ENCODE measurements around the gene SMIM41. TPM values are rescaled to one million over a fixed set of nuclear protein-coding genes. Genes with fewer than 3 reads are reported as not detected.
A peak's percentile ranks its signal among the peaks of the same experiment; 100 is the strongest.

Gene SMIM41
- total and polyA plus RNA-seq, 12 donors, result 0.19 to 0.52 (median 0.27) TPM; not detected in 8

DNA sequence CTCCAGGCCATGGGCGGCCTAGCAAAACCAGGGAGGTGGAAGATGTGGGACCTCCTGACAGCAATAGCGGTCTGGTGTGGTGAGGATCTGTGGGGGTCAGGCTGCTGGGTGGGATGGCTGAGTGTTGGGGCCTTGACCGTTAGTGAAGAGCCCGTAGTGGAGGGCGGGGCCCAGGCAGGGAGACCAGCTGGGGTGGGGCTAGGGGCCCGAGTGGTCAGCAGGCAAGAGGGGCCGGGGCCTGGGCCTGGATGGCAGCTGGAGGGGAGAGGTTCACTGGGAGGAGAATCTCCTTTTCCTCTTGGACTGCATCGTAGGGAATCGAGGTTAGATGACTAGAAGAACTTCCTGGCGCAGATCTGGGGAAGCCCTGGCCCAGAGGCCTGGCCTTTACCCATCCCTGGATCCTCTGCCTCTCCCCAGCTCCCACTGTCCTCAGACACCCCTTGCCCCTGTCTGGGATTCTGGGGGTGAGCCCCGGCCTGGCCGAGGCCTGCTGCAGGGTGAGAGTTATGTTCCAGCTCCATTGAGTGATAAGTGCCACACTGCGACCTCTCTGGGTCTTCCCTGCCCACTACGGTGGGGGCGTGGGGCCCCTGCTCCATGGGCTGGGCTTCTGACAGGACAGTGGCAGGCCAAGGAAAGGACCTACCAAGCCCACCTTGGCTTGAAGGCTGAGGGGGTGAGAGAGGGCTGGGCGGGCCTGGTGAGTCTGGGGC is 65.2 kb downstream of the SMIM41 start:
- H3K27ac ChIP-seq, result no peak overlapping the region
- H3K27me3 ChIP-seq, result no peaks in the 10 kb centered on the region
- 90% methylated on average over 16 of the region's 16 CpGs for WGBS, 2 donors
- no peaks in the 10 kb centered on the region for H3K36me3 ChIP-seq
- ATAC-seq (no peak), DNase-seq (no peak)
- H3K4me3 ChIP-seq, result no peak overlapping the region
- intact Hi-C loops (cut with DNase I), result loop anchor here in 1 of 10 donors (5.0 kb wide), 1 partner anchor 848 kb away; no protein-coding TSS in a partner anchor
- H3K9me3 ChIP-seq, result no peaks in the 10 kb centered on the region
- TF ChIP-seq, protein P1, sequence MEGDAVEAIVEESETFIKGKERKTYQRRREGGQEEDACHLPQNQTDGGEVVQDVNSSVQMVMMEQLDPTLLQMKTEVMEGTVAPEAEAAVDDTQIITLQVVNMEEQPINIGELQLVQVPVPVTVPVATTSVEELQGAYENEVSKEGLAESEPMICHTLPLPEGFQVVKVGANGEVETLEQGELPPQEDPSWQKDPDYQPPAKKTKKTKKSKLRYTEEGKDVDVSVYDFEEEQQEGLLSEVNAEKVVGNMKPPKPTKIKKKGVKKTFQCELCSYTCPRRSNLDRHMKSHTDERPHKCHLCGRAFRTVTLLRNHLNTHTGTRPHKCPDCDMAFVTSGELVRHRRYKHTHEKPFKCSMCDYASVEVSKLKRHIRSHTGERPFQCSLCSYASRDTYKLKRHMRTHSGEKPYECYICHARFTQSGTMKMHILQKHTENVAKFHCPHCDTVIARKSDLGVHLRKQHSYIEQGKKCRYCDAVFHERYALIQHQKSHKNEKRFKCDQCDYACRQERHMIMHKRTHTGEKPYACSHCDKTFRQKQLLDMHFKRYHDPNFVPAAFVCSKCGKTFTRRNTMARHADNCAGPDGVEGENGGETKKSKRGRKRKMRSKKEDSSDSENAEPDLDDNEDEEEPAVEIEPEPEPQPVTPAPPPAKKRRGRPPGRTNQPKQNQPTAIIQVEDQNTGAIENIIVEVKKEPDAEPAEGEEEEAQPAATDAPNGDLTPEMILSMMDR (IDR thresholded peaks at IDR 0.05), result no peak
- H3K4me1 ChIP-seq, result peaks cover 16 to 42% (median 28%) of the 10 kb centered on the region in 9 donors

DNA sequence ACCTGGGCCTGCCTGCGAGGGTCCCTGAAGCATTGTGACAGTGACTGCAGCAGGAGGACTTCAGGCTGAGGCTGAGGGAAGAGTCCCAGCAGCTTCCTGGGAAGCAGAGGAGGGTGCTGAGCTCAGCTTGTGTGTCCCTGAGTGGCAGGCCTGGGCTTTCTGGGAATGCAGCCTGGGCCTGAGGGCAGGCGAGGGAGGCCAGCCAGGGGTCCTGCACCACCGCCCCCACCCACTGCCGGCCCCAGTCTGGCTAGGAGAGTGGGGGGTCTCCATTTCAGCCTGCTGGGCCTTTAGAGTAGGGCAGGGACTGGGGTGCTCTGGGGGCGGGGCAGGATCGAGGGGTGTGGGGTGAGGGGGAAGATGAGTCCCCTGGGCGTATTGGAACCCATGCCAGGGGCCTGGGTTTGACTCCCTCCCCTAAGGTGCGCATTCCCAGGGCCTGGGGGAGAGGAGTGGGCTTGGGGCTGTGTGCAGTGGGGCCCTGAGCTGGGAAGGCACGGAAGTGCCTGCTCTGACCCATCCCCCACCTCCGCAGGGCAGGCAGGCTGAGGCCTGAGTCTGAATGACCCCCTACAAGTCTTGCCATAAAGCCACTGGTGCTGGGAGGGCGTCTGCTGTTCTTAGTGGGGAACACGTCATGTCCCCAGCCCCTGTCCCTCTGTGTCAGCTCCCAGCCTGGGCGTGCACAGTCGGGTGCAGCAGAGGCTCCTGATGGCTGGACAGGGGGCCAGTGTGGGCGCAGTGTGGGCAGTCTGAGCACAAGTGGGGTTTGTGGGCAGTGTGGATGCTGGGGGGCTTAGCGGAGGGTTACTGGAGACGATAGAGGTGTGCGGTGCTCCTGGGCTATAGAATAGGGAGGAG is 66.0 kb downstream of the SMIM41 start:
- Histone ChIP-seq H3K36me3 (no peaks in the 10 kb centered on the region), H3K4me1 (peaks cover 19 to 45% (median 29%) of the 10 kb centered on the region in 9 donors), H3K4me3 (no peak overlapping the region), H3K27me3 (no peaks in the 10 kb centered on the region), H3K27ac (no peak overlapping the region), H3K9me3 (no peaks in the 10 kb centered on the region)
- TF ChIP-seq, protein P1 (IDR thresholded peaks at IDR 0.05), result no peak
- DNase-seq, result no peak
- no peak for ATAC-seq
- intact Hi-C loops (cut with DNase I), result loop anchor here in 1 of 10 donors (5.0 kb wide), 1 partner anchor 847 kb away; no protein-coding TSS in a partner anchor
- WGBS, 2 donors, result 88 to 93% methylated on average over 16 to 18 of the region's 18 CpGs

DNA sequence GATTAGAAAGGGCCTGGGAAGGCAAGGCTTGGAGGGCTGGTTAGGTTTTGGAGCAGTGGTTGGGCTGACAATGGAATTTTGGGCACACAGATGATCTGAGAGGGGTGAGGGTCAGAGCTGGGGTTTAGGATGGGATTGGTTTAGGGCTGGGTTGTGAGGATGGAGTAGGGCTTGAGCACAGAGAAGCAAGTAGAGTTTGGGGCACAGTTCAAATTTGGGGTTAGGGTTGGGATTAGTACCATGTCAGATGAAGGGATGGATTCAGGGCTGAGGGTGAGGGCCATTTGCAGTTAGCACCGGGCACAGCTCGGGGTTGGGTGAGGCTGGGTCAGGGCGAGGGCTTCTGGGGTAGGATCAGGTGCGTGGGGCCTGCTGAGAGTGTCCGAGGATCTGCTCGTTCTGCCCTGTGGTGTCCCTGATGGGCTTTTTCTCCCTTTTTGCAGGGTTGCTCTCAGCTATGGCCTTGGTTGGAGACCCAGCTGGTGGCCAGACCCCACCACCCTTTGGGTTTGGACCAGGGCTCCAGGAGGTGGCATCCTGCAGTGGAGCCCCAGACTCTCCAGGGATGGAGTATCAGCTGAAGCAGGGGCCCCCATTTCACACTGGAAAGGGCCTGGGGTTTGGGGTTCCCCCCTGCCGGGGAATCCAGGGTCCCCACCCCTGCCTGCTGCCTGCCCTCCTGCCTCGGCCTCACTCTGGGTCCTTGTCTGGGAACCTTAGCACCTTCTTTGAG is 66.8 kb downstream of the SMIM41 start:
- Histone ChIP-seq H3K4me1 (peaks cover 19 to 45% (median 33%) of the 10 kb centered on the region in 9 donors), H3K27ac (peak overlapping the region in 9 of 10 donors; percentile 67 to 91 (median 80)), H3K9me3 (no peaks in the 10 kb centered on the region), H3K36me3 (no peaks in the 10 kb centered on the region), H3K4me3 (no peak overlapping the region), H3K27me3 (no peaks in the 10 kb centered on the region)
- DNase-seq (no peak), ATAC-seq (no peak)
- intact Hi-C loops (cut with DNase I), result loop anchor here in 1 of 10 donors (5.0 kb wide), 1 partner anchor 846 kb away; no protein-coding TSS in a partner anchor
- 91 to 97% methylated on average over 8 of the region's 8 CpGs for WGBS, 2 donors
- TF ChIP-seq, protein P1 (IDR thresholded peaks at IDR 0.05), result no peak
